ENCODE data around the gene PHYHIPL. TPM values are rescaled to one million over a fixed set of nuclear protein-coding genes. Genes with fewer than 3 reads are reported as not detected.
A peak's percentile ranks its signal among the peaks of the same experiment; 100 is the strongest.

PHYHIPL gene
- total and polyA plus RNA-seq, 2 of the 4 experiments (the other 2 are of a cell fraction): not detected

- H3K14ac ChIP-seq (replicated peaks; ENCODE audit: low read depth, low read length): no peak overlapping the region
- intact Hi-C loops (cut with micrococcal nuclease) (no loop called here), dilution Hi-C loops (cut with HindIII; ENCODE audit: low sequenced_read_pairs, unreplicated experiment) (no loop called here), in situ Hi-C loops (cut with MboI; ENCODE audit: low sequenced_read_pairs) (no loop called here)
- H2AK5ac ChIP-seq (ENCODE audit: low read depth, low read length): no peak overlapping the region
- no peaks in the 10 kb centered on the region for H3K4me1 ChIP-seq (ENCODE audit: control insufficient read depth, insufficient read depth, low read length)
- DNase-seq: peak; percentile 7
- H3K27ac ChIP-seq (ENCODE audit: insufficient read depth, low read length): no peak overlapping the region
- H3K9me1 ChIP-seq (ENCODE audit: insufficient read depth, low read length): no peaks in the 10 kb centered on the region
- WGBS, 2 experiments (ENCODE audit: extremely low coverage in 2 of 2, insufficient read length in 1 of 2): 29% methylated on average over 4 of the region's 9 CpGs; no CpG with 5 or more reads in 1 of the 2 experiments
- H3K27me3 ChIP-seq (ENCODE audit: control insufficient read depth, insufficient read depth, low read length): no peaks in the 10 kb centered on the region
- no peaks in the 10 kb centered on the region for H3K9me3 ChIP-seq (ENCODE audit: control insufficient read depth, insufficient read depth, low read length)
- ChIA-PET POLR2A (ENCODE audit: unreplicated experiment) (no interaction called here), CTCF (no interaction called here)
- no peaks in the 10 kb centered on the region for H4K20me1 ChIP-seq (ENCODE audit: insufficient read depth, low read length)
- H2BK15ac ChIP-seq (ENCODE audit: low read depth, low read length): no peak overlapping the region
- H4K8ac ChIP-seq (ENCODE audit: low read depth in 2 of 2, low read length in 2 of 2): no peak overlapping the region
- H3K56ac ChIP-seq (ENCODE audit: extremely low read depth, insufficient read depth, low read length): no peak overlapping the region
- no peak overlapping the region for H4K5ac ChIP-seq (ENCODE audit: low read depth, low read length)
- H2BK5ac ChIP-seq (ENCODE audit: low read depth, low read length, poor library complexity, severe bottlenecking): no peak overlapping the region
- no peak overlapping the region for H3K9ac ChIP-seq (ENCODE audit: low read depth, low read length)
- H3K4ac ChIP-seq (ENCODE audit: low read depth, low read length): no peak overlapping the region
- H3K18ac ChIP-seq (ENCODE audit: low read depth, low read length): no peak overlapping the region
- peak overlapping the region; percentile 24 for H2AFZ ChIP-seq (replicated peaks; ENCODE audit: low read length, poor library complexity)
- ATAC-seq (ENCODE audit: low read depth): no peak
- no peak for TF ChIP-seq RFX5 (IDR thresholded peaks at IDR 0.05; ENCODE audit: low read depth, low read length)
- TF ChIP-seq MAZ (IDR thresholded peaks at IDR 0.05; ENCODE audit: borderline replicate concordance, low read depth, low read length): no peak
- no peak for TF ChIP-seq CEBPB (IDR thresholded peaks at IDR 0.05; ENCODE audit: low read depth, low read length)
- TF ChIP-seq, protein P1, sequence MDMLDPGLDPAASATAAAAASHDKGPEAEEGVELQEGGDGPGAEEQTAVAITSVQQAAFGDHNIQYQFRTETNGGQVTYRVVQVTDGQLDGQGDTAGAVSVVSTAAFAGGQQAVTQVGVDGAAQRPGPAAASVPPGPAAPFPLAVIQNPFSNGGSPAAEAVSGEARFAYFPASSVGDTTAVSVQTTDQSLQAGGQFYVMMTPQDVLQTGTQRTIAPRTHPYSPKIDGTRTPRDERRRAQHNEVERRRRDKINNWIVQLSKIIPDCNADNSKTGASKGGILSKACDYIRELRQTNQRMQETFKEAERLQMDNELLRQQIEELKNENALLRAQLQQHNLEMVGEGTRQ (IDR thresholded peaks at IDR 0.05; ENCODE audit: low read depth, low read length): no peak
- TF ChIP-seq CHD1 (IDR thresholded peaks at IDR 0.05; ENCODE audit: low read depth, low read length): no peak
- TF ChIP-seq POLR2A (IDR thresholded peaks at IDR 0.05; ENCODE audit: low read depth, low read length): no peak
- no peak for TF ChIP-seq RCOR1 (IDR thresholded peaks at IDR 0.05; ENCODE audit: insufficient replicate concordance, low read length)
- TF ChIP-seq NFE2L2 (IDR thresholded peaks at IDR 0.05; ENCODE audit: low read depth, low read length): no peak
- TF ChIP-seq, protein P2, sequence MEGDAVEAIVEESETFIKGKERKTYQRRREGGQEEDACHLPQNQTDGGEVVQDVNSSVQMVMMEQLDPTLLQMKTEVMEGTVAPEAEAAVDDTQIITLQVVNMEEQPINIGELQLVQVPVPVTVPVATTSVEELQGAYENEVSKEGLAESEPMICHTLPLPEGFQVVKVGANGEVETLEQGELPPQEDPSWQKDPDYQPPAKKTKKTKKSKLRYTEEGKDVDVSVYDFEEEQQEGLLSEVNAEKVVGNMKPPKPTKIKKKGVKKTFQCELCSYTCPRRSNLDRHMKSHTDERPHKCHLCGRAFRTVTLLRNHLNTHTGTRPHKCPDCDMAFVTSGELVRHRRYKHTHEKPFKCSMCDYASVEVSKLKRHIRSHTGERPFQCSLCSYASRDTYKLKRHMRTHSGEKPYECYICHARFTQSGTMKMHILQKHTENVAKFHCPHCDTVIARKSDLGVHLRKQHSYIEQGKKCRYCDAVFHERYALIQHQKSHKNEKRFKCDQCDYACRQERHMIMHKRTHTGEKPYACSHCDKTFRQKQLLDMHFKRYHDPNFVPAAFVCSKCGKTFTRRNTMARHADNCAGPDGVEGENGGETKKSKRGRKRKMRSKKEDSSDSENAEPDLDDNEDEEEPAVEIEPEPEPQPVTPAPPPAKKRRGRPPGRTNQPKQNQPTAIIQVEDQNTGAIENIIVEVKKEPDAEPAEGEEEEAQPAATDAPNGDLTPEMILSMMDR (conservative IDR thresholded peaks at IDR 0.05; ENCODE audit: low read depth, low read length): no peak
- no peak for TF ChIP-seq BHLHE40 (IDR thresholded peaks at IDR 0.05; ENCODE audit: low read depth, low read length)
- TF ChIP-seq MXI1 (IDR thresholded peaks at IDR 0.05; ENCODE audit: borderline replicate concordance, low read depth, low read length): no peak
- TF ChIP-seq FOS (IDR thresholded peaks at IDR 0.05; ENCODE audit: low read depth, low read length): no peak
- no peak for TF ChIP-seq MAFK (IDR thresholded peaks at IDR 0.05; ENCODE audit: low read depth, low read length)
- H3K4me2 ChIP-seq (ENCODE audit: low read depth, low read length): no peak overlapping the region; the same call in 1 of the 2 replicates
- no peak overlapping the region for H3K23ac ChIP-seq (ENCODE audit: low read depth, low read length)
- no peak overlapping the region for H2BK20ac ChIP-seq (ENCODE audit: low read depth, low read length)
- no TSS peak for BruUV-seq (replicated peaks)
- no peak overlapping the region for H3K4me3 ChIP-seq (ENCODE audit: insufficient read depth, low read depth, low read length)
- no peaks in the 10 kb centered on the region for H3K79me1 ChIP-seq (ENCODE audit: low read depth in 1 of 2, low read length in 2 of 2)
- no peak overlapping the region for H2BK120ac ChIP-seq (ENCODE audit: low read depth, low read length)
- no peak overlapping the region for H2AK9ac ChIP-seq (replicated peaks; ENCODE audit: low read depth, low read length, poor library complexity)
- H3K36me3 ChIP-seq (ENCODE audit: control insufficient read depth, insufficient read depth, low read length): no peaks in the 10 kb centered on the region
- H4K91ac ChIP-seq (ENCODE audit: insufficient read depth, low read depth, low read length): no peak overlapping the region
Measured at GRCh38 chr10:59283456-59284091, 107.1 kb downstream of the PHYHIPL start.
